Measurements from ENCODE around the gene RRP9. TPM values are rescaled to one million over a fixed set of nuclear protein-coding genes. Genes with fewer than 3 reads are reported as not detected.

The RRP9 gene
- total RNA-seq, 1 donor from 2014 or later = 12.5 TPM

DNA sequence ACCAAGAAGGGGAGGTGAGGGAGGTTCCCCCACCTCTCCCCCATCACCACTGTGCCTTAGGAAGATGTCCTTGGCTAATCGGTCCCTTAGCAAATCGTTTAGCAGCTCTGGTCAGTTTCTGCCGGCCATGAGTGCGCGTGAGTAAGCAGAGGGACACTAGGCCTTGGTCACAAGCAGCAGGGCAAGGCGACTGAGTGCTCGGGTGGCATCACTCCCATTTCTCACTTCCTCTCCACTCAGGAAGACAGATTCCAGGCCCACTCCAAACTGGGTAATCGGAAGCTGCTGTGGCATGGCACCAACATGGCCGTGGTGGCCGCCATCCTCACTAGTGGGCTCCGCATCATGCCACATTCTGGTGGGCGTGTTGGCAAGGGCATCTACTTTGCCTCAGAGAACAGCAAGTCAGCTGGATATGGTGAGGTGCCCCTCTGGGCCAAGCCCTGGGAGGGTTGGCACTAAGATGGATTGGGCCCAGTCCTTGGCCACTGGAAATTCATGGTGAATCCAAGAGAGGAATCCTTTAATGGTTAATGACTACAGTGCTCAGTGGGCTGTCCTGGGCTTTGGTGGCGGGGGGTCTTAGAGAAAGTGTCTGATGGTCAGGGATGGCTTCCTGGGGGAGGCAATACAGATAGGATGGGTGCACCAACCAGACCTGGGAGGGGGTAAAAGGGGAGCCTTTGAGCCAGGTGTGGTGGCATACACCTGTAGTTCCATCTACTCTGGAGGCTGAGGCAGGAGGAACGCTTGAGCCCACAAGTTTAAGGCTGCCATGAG lies 4.4 kb upstream of the RRP9 start:
- peaks cover 18% of the 10 kb centered on the region for H3K4me1 ChIP-seq
- H3K27me3 ChIP-seq = no peaks in the 10 kb centered on the region
- no peak for DNase-seq (ENCODE audit: extremely low spot score in 2 of 2)
- TF ChIP-seq, protein P1, sequence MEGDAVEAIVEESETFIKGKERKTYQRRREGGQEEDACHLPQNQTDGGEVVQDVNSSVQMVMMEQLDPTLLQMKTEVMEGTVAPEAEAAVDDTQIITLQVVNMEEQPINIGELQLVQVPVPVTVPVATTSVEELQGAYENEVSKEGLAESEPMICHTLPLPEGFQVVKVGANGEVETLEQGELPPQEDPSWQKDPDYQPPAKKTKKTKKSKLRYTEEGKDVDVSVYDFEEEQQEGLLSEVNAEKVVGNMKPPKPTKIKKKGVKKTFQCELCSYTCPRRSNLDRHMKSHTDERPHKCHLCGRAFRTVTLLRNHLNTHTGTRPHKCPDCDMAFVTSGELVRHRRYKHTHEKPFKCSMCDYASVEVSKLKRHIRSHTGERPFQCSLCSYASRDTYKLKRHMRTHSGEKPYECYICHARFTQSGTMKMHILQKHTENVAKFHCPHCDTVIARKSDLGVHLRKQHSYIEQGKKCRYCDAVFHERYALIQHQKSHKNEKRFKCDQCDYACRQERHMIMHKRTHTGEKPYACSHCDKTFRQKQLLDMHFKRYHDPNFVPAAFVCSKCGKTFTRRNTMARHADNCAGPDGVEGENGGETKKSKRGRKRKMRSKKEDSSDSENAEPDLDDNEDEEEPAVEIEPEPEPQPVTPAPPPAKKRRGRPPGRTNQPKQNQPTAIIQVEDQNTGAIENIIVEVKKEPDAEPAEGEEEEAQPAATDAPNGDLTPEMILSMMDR (IDR thresholded peaks at IDR 0.05) = no peak
- TF ChIP-seq POLR2A (IDR thresholded peaks at IDR 0.05) = no peak
- TF ChIP-seq POLR2AphosphoS5 (IDR thresholded peaks at IDR 0.05; ENCODE audit: insufficient read depth in 1 of 2, low read depth in 1 of 2) = no peak
- no peak overlapping the region for H3K4me3 ChIP-seq
- no peak overlapping the region for H3K27ac ChIP-seq
- H3K9me3 ChIP-seq = no peaks in the 10 kb centered on the region
- no peaks in the 10 kb centered on the region for H3K36me3 ChIP-seq
- intact Hi-C loops (cut with DNase I) = no loop called here

DNA sequence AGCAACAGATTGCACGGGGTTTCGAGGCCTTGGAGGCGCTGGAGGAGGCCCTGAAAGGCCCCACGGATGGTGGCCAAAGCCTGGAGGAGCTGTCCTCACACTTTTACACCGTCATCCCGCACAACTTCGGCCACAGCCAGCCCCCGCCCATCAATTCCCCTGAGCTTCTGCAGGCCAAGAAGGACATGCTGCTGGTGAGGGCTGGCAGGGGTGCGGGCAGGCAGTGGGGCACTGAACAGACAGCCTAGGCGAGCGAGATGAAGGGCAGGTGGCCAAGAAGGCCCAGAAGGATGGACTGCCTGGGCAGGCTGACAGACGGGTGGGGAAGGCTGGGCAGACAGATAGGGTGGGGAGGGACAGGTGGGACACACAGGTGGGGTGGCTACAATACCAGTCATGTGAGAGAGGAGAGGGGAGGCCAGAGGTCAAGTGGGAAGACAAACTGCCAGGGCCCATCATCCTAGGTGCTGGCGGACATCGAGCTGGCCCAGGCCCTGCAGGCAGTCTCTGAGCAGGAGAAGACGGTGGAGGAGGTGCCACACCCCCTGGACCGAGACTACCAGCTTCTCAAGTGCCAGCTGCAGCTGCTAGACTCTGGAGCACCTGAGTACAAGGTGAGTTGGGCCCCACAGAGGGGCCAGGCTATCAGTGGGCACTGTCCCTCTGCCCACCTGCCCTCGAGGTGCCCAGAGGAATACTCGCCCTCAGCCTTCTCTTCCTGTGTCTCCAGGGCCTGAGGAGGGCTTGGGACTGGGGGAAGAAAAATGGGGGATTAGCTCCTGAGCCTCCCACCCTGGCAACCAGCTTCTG lies 3.5 kb upstream of the RRP9 start:
- intact Hi-C loops (cut with DNase I) = no loop called here
- peaks cover 26% of the 10 kb centered on the region for H3K4me1 ChIP-seq
- TF ChIP-seq POLR2AphosphoS5 (IDR thresholded peaks at IDR 0.05; ENCODE audit: insufficient read depth in 1 of 2, low read depth in 1 of 2) (no peak), POLR2A (IDR thresholded peaks at IDR 0.05) (no peak)
- TF ChIP-seq, protein P1 (IDR thresholded peaks at IDR 0.05) = no peak
- no peak overlapping the region for H3K27ac ChIP-seq
- H3K36me3 ChIP-seq = no peaks in the 10 kb centered on the region
- H3K4me3 ChIP-seq = no peak overlapping the region
- no peaks in the 10 kb centered on the region for H3K27me3 ChIP-seq
- no peak for DNase-seq (ENCODE audit: extremely low spot score in 2 of 2)
- no peaks in the 10 kb centered on the region for H3K9me3 ChIP-seq

DNA sequence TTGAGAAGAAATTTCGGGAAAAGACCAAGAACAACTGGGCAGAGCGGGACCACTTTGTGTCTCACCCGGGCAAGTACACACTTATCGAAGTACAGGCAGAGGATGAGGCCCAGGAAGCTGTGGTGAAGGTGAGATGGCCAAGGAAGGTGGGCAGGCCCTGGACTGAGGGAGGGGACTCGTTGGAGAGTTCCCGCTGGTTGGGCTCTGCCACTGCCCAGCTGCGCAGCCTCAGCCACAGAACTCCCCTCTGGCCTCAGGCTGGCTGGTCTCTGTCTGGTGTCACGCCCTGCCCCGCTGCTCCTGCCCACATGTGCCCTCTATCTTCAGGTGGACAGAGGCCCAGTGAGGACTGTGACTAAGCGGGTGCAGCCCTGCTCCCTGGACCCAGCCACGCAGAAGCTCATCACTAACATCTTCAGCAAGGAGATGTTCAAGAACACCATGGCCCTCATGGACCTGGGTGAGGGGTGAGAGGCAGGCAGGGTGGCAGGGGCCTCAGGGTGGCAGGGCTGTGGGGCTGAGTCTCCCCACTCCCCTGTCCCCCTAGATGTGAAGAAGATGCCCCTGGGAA lies 2.8 kb upstream of the RRP9 start:
- Histone ChIP-seq H3K9me3 (no peaks in the 10 kb centered on the region), H3K27ac (no peak overlapping the region), H3K27me3 (no peaks in the 10 kb centered on the region), H3K4me3 (no peak overlapping the region), H3K4me1 (peaks cover 31% of the 10 kb centered on the region), H3K36me3 (no peaks in the 10 kb centered on the region)
- TF ChIP-seq POLR2A (IDR thresholded peaks at IDR 0.05) (no peak), POLR2AphosphoS5 (IDR thresholded peaks at IDR 0.05; ENCODE audit: insufficient read depth in 1 of 2, low read depth in 1 of 2) (no peak)
- TF ChIP-seq, protein P1 (IDR thresholded peaks at IDR 0.05) = no peak
- no peak for DNase-seq (ENCODE audit: extremely low spot score in 2 of 2)
- intact Hi-C loops (cut with DNase I) = no loop called here

DNA sequence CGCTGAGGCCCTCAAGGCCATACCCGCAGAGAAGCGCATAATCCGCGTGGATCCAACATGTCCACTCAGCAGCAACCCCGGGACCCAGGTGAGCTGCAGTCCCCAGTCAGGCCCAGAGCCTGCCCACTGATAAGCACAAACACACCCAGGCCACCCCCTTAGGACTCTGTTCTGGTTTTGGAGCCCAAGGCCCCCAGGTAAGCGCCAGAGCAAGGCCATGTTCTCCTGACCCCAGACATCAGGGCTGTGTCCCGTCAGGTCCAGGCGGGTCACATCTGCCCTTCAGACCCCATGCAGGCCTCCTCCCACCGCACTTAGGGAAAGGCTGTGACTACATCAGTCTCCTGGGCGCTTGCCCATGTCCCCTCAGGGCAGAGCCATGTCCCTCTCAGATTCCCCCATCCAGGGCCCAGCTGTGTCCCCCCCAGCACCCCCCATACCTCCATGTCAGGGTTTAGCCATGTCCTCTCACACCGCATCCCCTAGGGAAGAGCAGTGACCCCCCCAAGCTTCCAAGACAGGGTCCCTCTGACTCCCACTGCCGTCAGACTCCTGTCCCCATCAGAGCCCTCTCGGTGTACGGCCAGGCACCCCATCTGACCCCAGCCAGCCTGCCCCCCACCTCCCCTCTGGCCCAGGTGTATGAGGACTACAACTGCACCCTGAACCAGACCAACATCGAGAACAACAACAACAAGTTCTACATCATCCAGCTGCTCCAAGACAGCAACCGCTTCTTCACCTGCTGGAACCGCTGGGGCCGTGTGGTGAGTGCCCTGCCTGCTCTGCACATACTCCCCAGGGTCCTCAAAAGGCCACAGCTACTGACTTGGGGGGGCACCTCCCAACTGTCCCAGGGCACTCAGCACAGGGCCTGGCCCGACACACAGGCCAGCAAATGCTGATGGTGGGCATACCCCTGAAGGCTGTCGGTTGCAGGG lies 2.0 kb upstream of the RRP9 start:
- H3K36me3 ChIP-seq = no peaks in the 10 kb centered on the region
- peak overlapping the region; percentile 88 for H3K27ac ChIP-seq
- no peak for DNase-seq (ENCODE audit: extremely low spot score in 2 of 2)
- intact Hi-C loops (cut with DNase I) = no loop called here
- no peaks in the 10 kb centered on the region for H3K27me3 ChIP-seq
- TF ChIP-seq POLR2A (IDR thresholded peaks at IDR 0.05) (no peak), POLR2AphosphoS5 (IDR thresholded peaks at IDR 0.05; ENCODE audit: insufficient read depth in 1 of 2, low read depth in 1 of 2) (no peak)
- TF ChIP-seq, protein P1 (IDR thresholded peaks at IDR 0.05) = no peak
- H3K9me3 ChIP-seq = no peaks in the 10 kb centered on the region
- peaks cover 31% of the 10 kb centered on the region for H3K4me1 ChIP-seq
- H3K4me3 ChIP-seq = peak overlapping the region in 1 of 2 donors; percentile 38
